ENCODE results near the gene EGLN1. TPM values are rescaled to one million over a fixed set of nuclear protein-coding genes. Genes with fewer than 3 reads are reported as not detected.

Gene EGLN1
- 71.5 and 81.2 TPM in 2 replicates for total RNA-seq

DNA sequence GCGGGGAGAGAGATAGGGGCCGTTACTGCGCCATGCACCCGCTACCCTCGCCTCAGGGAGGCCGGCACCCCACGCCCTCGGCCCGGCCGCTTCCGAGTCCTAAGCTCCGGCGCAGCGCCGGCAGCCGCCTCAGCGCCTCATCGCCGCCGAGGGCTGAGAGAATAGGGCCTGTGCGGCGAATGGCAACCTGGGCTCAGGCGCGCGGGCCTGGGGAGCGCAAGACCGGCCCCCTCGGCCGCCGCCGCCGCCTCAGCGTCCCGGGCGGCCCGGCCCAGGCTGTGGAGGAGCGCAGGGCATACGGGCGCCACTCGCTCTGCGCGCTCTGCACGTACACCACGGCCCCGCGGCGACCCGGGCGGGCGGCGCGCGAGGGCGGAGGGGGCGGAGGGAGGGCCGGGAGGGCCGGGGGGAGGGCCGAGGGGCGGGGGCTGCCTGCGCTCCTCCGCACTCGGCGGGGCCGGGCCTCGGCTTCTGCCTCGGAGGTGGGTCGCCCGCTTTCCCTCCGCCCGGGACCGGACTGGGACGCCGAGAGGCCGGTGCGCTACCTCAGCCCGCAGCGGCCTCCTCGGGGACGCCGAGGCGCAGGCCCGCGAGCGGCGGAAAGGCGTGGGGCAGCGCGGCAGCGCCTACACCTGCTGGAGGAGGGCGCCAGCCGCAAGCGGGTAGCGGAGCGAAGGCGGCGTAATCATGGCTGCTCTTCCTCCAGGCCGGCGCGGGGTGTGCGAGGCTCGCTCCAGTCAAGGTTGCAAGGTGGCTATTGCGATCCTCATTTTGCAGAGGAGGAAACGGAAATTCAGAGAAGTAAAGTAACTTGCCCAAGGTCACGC, at the start of gene EGLN1:
Gene EGLN1 (minus strand): TSS at position 317 of the 827 bp plus-strand sequence. CDS start 399 bp downstream, outside the sequence.

DNA sequence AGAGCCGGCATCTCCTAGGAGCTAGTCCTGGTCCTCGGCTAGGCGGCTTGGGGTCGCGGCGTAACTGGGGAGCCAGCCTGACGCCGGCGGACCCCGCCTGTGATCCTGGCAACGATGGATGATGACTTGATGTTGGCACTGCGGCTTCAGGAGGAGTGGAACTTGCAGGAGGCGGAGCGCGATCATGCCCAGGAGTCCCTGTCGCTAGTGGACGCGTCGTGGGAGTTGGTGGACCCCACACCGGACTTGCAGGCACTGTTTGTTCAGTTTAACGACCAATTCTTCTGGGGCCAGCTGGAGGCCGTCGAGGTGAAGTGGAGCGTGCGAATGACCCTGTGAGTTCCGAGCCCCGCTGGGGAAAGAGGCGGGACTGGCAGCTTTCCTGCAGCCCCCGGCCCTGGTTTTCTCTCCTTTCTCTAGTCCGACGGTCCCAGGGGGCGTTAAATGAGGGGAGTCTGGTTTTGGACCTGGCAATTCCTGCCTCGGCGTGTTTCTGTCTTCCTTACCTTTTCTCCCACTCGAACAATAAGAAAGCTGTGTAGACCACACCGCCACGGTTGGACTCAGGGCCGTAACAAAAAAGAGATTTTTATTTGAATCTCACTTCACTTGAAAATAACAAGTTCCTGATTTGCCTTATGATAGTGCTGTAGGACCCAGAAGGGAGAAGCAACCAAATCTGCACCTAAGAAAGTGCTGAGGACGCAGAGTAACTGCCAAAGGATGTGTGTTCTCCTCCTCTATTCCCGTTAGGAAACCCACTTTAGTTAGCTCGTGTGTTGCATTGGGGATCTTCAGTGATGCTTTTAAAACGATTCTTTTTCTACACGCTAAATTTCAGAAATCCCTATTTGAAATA, 83.6 kb downstream of the EGLN1 start, which contains the start of gene SPRTN:
Gene SPRTN (plus strand): TSS at position 24 of the 859 bp plus-strand sequence. CDS start 91 bp downstream, at position 115.

DNA sequence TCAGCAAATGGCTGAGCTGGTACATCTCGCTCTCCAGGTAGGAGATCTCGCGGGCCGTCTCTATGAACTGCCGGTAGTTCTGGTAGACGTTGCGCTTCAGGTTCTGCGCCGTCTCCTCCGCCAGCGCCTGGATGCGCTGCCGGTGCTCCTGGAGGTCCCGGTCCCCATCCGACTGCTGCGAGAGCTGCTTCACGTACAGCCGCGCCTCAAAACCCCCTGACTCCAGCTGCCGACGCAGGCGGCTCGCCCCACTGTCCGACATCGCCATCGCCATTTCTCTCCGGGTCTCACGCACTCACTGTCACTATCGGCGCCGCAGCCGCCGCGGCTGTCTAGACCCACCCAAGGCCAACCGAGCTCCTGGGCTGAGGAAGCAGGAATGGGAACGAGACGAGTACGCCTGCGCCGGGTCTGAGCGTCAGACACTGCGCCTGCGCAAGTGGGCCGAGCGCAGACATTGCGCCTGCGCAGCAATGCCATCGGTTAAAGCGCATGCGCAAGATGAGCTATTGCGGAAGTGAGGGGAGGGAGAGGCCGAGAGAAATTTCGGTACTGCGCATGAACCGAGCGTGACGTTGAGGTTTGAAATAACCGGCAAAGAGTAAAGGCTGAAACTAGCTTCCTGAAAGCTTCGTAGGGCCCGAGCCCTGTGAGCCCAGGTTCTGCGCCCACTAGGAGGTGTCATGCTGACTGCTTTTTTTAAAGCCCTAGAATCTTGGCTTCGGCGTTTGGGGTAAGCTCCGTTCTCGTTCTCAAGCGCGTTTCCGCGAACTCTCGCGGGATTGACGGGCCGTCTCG, 84.4 kb downstream of the EGLN1 start, which contains the start of gene EXOC8:
Gene EXOC8 (minus strand): TSS at position 381 of the 798 bp plus-strand sequence. CDS start 107 bp downstream, at position 274.

Other genes with a start within 250 kb of the EGLN1 start
- 44.5 and 53.9 TPM in 2 replicates for gene GNPAT, start 181.1 kb downstream of the EGLN1 start, total RNA-seq
- gene EXOC8, start 84.4 kb downstream of the EGLN1 start, total RNA-seq: 14.9 and 22.6 TPM in 2 replicates
- gene SPRTN, start 84.0 kb downstream of the EGLN1 start, total RNA-seq: 15.5 and 15.7 TPM in 2 replicates
- 35.2 and 41.4 TPM in 2 replicates for gene TSNAX, start 106.4 kb upstream of the EGLN1 start, total RNA-seq
- 1.7 and 6.2 TPM in 2 replicates for gene DISC1, start 204.5 kb upstream of the EGLN1 start, total RNA-seq